Adrenal gland (tissue), 12 donors: ENCODE results near the gene CDK14. TPM values are rescaled to one million over a fixed set of nuclear protein-coding genes. Genes with fewer than 3 reads are reported as not detected.

Source experiments
- DNase-seq, 7 donors: peaks; one replicate each; pipeline ENCODE4 v3.0.0-alpha.2; 2019 to 2020
- H3K27ac ChIP-seq, 5 donors: fragments of 200-600 bp; sonication (generic) in 4 of 5; 1 replicate in 3 of 5; 2 replicates in 2 of 5; pipeline versions ENCODE4 v1.5.1 to v1.8.0; 2016 to 2020; ENCODE audit warnings: mild to moderate bottlenecking in 1 of 5
- H3K27me3 ChIP-seq: fragments of 200-600 bp; 2 replicates; pipeline ENCODE4 v1.8.0; 2021
- H3K36me3 ChIP-seq, 2 donors: fragments of 200-600 bp; replicated peaks in 1 of 2; 1 replicate in 1 of 2; 2 replicates in 1 of 2; pipeline versions ENCODE4 v1.5.1 to v1.8.0; 2018 to 2022
- H3K4me1 ChIP-seq, 2 donors: fragments of 200-600 bp; replicated peaks in 1 of 2; 1 replicate in 1 of 2; 2 replicates in 1 of 2; pipeline versions ENCODE4 v1.5.1 to v1.8.0; 2018 to 2021
- H3K4me3 ChIP-seq, 4 donors: fragments of 200-600 bp; sonication (generic) in 3 of 4; one replicate each; pipeline ENCODE4 v1.5.1; 2016 to 2018
- H3K9me3 ChIP-seq, 3 donors: fragments of 200-600 bp; sonication (generic) in 1 of 3; replicated peaks in 1 of 3; 1 replicate in 2 of 3; 2 replicates in 1 of 3; pipeline versions ENCODE4 v1.5.1 to v1.8.0; 2016 to 2021
- POLR2A ChIP-seq, 2 donors: fragments of 450-650 bp; IDR thresholded peaks; one replicate each; pipeline ENCODE4 v1.6.1; 2017; ENCODE audit warnings: antibody characterized with exemption in 2 of 2, mild to moderate bottlenecking in 2 of 2, moderate library complexity in 1 of 2
- WGBS, 4 donors: extraction: QIAGEN DNeasy Blood & Tissue Kit in 2 of 4; methylation state at CpG; one replicate each; pipeline versions ENCODE4 v1.1.5 to v1.1.7; 2013 to 2017; 5-methylcytosine and 5-hydroxymethylcytosine counted together
- intact Hi-C, 2 donors: fragments of 100-400 bp; cut with DNase I; formaldehyde crosslinking; loops; one replicate each; pipeline versions ENCODE4 v1.14.1 to v1.15.0; 2022 to 2023
- polyA plus RNA-seq, 3 donors: library from polyadenylated mRNA; stranded (reverse); fragments of 200-250 nt in 2 of 3; fragments of 350-450 nt in 1 of 3; fragmentation: Illumina TruSeq in 1 of 3; extraction: RNeasy Lipid Tissue Mini Kit (QIAGEN cat#74804) in 1 of 3; gene quantifications; one replicate each; pipeline ENCODE4 v1.2.3, GENCODE V29; 2013 to 2014
- total RNA-seq, 9 donors: library from RNA; depleted of rRNA in 4 of 9; stranded (reverse); fragments of >200 nt in 4 of 9; fragments of 120-200 nt in 1 of 9; fragmentation: NEBNext Ultra II Directional in 1 of 9; extraction: Animal tissue kit (Norgen Biotek cat#: 25700) in 1 of 9; gene quantifications; one replicate each; pipeline versions ENCODE4 v1.1.0 to v1.2.4, GENCODE V29; 2013 to 2023
- TF ChIP-seq, protein P1 (sequence below), 6 experiments: fragments of 450-650 bp in 4 of 6; fragments of 200-600 bp in 2 of 6; sonication (generic) in 1 of 6; IDR thresholded peaks; 1 replicate in 5 of 6; 2 replicates in 1 of 6; pipeline versions ENCODE4 v1.5.1 to v1.8.0; 2016 to 2021; ENCODE audit warnings: antibody characterized with exemption in 6 of 6, mild to moderate bottlenecking in 2 of 6, moderate library complexity in 1 of 6
- donor health status: healthy with polysubstance abuse.
- donor health status: Bipolar disorder and iron deficiency.
- donor health status: DM: yes; HTN: yes; CAD: no.
- donor health status: DM: no; HTN: no; CAD: no.
- donor health status: DM: no; HTN: no; CAD: no.
- donor health status: DM: yes; HTN: yes; CAD: no.

Gene CDK14
- total and polyA plus RNA-seq, 12 donors: 1.9 to 14.5 (median 7.6) TPM

DNA sequence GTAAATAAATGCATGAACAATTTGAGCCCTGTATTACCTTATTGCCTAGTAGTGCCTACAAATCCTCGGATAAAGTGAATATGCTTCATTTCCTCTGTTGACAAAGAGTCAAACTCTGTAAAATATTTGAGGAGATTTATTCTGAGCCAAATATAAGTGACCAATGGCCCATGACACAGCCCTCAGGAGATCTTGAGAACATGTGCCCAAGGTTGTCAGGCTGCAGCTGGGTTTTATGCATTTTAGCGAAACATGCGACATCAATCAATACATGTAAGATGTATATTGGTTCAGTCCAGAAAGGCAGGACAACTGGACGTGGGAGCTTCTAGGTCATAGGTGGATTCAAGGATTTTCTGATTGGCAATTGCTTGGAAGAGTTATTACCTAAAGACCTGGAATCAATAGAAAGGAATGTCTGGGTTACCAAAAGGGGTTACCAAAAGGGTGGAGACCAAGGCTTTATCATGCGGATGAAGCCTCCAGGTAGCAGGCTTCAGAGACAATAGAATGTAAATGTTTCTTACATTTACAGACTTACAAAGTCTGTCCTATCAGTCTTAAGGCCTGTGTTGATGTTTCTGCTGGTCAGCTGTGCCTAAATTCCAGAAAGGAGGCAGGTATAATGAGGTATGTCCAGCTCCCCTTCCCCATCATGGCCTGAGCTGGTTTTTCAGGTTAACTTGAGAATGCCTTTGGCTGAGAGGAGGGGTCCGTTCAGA lies 448.0 kb downstream of the CDK14 start:
- Histone ChIP-seq H3K9me3 (no peaks in the 10 kb centered on the region), H3K27me3 (no peaks in the 10 kb centered on the region), H3K27ac (no peak overlapping the region), H3K36me3 (no peaks in the 10 kb centered on the region), H3K4me1 (no peaks in the 10 kb centered on the region), H3K4me3 (no peak overlapping the region)
- 88 to 91% (median 89%) methylated on average over 6 of the region's 6 CpGs for WGBS, 4 donors
- no peak for TF ChIP-seq POLR2A (IDR thresholded peaks at IDR 0.05)
- no peak for DNase-seq
- intact Hi-C loops: no loop called here

DNA sequence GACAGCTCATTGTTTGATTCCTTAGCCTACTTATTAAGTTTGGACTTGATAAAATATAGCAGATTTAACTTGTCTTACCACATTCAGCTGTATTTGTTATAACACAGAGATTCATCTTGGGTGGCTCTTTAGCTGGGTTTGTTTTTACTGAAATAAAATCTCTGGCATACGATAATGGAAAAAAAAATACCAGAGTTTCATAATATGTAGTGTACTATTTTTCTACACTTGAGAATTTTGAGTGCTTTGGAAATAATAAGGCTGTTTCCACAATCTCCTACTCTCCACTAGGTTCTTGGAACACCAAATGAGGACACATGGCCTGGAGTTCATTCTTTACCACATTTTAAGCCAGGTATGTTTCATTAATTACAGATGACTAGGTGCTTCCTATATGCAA lies 449.5 kb downstream of the CDK14 start:
- Histone ChIP-seq H3K27me3 (no peaks in the 10 kb centered on the region), H3K9me3 (no peaks in the 10 kb centered on the region), H3K36me3 (no peaks in the 10 kb centered on the region), H3K27ac (no peak overlapping the region), H3K4me3 (no peak overlapping the region), H3K4me1 (no peaks in the 10 kb centered on the region)
- no peak for DNase-seq
- intact Hi-C loops: no loop called here
- 66 to 83% (median 75%) methylated on average over 1 of the region's 1 CpG for WGBS, 4 donors
- TF ChIP-seq POLR2A (IDR thresholded peaks at IDR 0.05): no peak
- TF ChIP-seq, protein P1, sequence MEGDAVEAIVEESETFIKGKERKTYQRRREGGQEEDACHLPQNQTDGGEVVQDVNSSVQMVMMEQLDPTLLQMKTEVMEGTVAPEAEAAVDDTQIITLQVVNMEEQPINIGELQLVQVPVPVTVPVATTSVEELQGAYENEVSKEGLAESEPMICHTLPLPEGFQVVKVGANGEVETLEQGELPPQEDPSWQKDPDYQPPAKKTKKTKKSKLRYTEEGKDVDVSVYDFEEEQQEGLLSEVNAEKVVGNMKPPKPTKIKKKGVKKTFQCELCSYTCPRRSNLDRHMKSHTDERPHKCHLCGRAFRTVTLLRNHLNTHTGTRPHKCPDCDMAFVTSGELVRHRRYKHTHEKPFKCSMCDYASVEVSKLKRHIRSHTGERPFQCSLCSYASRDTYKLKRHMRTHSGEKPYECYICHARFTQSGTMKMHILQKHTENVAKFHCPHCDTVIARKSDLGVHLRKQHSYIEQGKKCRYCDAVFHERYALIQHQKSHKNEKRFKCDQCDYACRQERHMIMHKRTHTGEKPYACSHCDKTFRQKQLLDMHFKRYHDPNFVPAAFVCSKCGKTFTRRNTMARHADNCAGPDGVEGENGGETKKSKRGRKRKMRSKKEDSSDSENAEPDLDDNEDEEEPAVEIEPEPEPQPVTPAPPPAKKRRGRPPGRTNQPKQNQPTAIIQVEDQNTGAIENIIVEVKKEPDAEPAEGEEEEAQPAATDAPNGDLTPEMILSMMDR (IDR thresholded peaks at IDR 0.05): no peak

DNA sequence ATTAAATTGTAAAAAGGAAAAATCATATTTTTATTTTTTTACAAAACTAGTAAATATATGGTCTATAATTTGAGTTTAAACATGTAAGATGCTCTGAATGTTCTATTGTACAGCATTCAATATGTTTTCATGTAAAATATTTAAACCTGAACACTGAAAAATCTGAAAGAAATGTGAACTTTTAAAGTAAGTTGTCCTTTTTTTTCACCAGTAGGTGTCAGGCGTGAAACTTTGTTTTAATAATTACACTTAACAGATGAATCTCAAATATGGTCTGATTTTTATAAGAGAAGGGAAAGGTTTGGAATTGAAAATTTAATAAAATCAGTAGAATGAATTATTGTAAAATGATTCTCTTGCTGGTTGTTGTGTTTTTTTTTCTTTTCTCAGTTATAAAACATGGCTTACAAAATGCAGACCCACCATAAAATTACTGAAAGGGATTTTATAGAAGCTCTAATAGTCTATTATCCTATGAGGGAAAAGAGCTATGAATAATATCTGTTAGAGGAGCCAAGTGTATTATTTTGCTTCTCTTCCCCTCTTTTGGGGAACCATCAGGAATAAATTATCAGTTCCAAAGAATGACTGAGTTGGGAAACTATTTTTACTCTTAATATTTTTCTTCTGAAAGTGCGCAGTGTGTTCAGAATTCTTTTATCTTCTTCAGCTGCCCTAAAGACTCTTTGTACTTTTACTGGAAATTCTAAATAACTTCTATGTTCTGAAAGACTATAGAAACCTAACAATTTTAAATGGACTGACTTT lies 450.4 kb downstream of the CDK14 start:
- H3K27ac ChIP-seq: no peak overlapping the region

DNA sequence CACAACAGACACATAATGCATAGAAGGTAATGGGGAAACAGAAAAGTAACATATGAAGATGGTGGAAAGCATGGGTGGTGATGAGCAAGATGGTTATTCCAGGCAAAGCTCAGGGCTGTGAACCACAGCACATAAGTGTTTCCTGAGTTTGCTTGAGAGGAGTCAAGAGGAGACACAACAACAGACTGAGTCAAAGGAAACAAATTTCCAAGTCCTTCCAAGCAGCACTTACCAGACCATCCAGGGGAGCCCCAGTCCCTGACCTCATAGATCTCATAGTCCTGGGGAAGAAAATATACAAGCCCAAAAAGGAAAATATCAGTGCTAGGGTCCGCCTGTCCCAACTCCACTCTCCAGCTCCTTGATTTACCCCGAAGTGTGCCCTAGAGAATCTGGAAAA lies 451.5 kb downstream of the CDK14 start:
- 85 to 100% (median 91%) methylated on average over 2 of the region's 2 CpGs for WGBS, 4 donors
- no peaks in the 10 kb centered on the region for H3K9me3 ChIP-seq
- TF ChIP-seq, protein P1 (IDR thresholded peaks at IDR 0.05): no peak
- TF ChIP-seq POLR2A (IDR thresholded peaks at IDR 0.05): no peak
- no peak for DNase-seq
- no peaks in the 10 kb centered on the region for H3K27me3 ChIP-seq
- intact Hi-C loops: no loop called here
- H3K36me3 ChIP-seq: no peaks in the 10 kb centered on the region
- H3K4me1 ChIP-seq: no peaks in the 10 kb centered on the region
- no peak overlapping the region for H3K4me3 ChIP-seq
- H3K27ac ChIP-seq: no peak overlapping the region

More for the DNA sequence above, 450.4 kb downstream of the CDK14 start:
- H3K27me3 ChIP-seq: no peaks in the 10 kb centered on the region
- H3K9me3 ChIP-seq: no peaks in the 10 kb centered on the region
- H3K4me1 ChIP-seq: no peaks in the 10 kb centered on the region
- TF ChIP-seq POLR2A (IDR thresholded peaks at IDR 0.05): no peak
- TF ChIP-seq, protein P1 (IDR thresholded peaks at IDR 0.05): peak in 2 of 6 experiments; percentile 24 to 30
- intact Hi-C loops: no loop called here
- no peaks in the 10 kb centered on the region for H3K36me3 ChIP-seq
- WGBS, 4 donors: 78 to 88% (median 83%) methylated on average over 2 of the region's 2 CpGs
- DNase-seq: no peak
- H3K4me3 ChIP-seq: no peak overlapping the region
